Subcutaneous abdominal adipose tissue (tissue), 5 donors: ENCODE results near the gene SMCO1.
"Not testable (repeated sequence)": the region's sequence is repeated elsewhere in the genome, so short reads cannot be mapped to it uniquely, and the experiment has no call there.

ENCODE experiments used
- H3K27ac ChIP-seq: one replicate; pipeline ENCODE4 v1.7.0; 2013; ENCODE audit warnings: low read depth, mild to moderate bottlenecking, inconsistent platforms, low read length, moderate library complexity
- H3K27me3 ChIP-seq, 5 donors: one replicate each; pipeline ENCODE4 v1.7.0; 2013; ENCODE audit warnings: low read length in 5 of 5, inconsistent platforms in 1 of 5; ENCODE audit not compliant: control insufficient read depth in 5 of 5, insufficient read depth in 4 of 5
- H3K36me3 ChIP-seq, 5 donors: one replicate each; pipeline ENCODE4 v1.7.0; 2013; ENCODE audit warnings: low read length in 5 of 5; ENCODE audit not compliant: control insufficient read depth in 5 of 5, insufficient read depth in 5 of 5
- H3K4me1 ChIP-seq, 5 donors: one replicate each; pipeline ENCODE4 v1.7.0; 2013; ENCODE audit warnings: low read length in 5 of 5, mild to moderate bottlenecking in 3 of 5, moderate library complexity in 1 of 5; ENCODE audit not compliant: control insufficient read depth in 5 of 5, insufficient read depth in 5 of 5
- H3K4me3 ChIP-seq, 5 donors: one replicate each; pipeline ENCODE4 v1.7.0; 2013; ENCODE audit warnings: low read length in 5 of 5, low read depth in 1 of 5
- H3K9ac ChIP-seq, 5 donors: one replicate each; pipeline ENCODE4 v1.7.0; 2013; ENCODE audit warnings: low read length in 5 of 5, mild to moderate bottlenecking in 4 of 5, moderate library complexity in 3 of 5
- H3K9me3 ChIP-seq, 5 donors: one replicate each; pipeline ENCODE4 v1.7.0; 2013; ENCODE audit warnings: low read length in 5 of 5; ENCODE audit not compliant: control insufficient read depth in 5 of 5
- donor health status: healthy.
- donor health status: healthy.
- donor health status: healthy.
- donor health status: healthy.
- donor health status: healthy.

SMCO1 gene

GRCh38 chr3:196514913-196515621 lies at the start of gene SMCO1:
SMCO1 (minus strand) TSS chr3:196515346; CDS start chr3:196515209, 137 bp downstream.
- Histone ChIP-seq H3K36me3 (no peaks in the 10 kb centered on the region), H3K4me1 (no peaks in the 10 kb centered on the region), H3K27ac (no peak within 1 kb of the TSS), H3K9ac (no peak within 1 kb of the TSS), H3K27me3 (no peaks in the 10 kb centered on the region), H3K9me3 (peaks cover 4 to 24% (median 22%) of the 10 kb centered on the region in 5 donors), H3K4me3 (no peak within 1 kb of the TSS)

DNA sequence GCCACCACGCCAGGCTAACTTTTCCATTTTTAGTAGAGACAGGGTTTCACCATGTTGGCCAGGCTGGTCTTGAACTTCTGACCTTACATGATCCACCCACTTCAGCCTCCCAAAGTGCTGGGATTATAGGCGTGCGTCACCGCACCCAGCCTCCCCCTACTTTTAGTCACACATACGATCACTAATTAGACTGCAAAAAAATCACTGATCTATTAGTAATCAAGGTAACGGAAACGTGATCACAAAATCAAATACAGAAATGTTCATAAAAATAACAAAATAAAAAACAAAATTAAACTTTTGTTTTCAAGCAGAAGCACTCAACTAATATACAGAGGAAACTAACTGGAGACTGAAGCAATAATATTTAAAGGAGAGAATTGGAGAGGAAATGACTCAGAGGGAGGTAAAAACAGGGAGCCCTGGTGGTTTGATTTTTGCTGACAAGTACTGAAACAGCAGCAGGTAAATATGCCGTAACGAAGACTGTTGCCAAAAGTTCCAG lies 48.6 kb upstream of the SMCO1 start:
- Histone ChIP-seq H3K4me1 (peaks cover 0 to 12% (median 10%) of the 10 kb centered on the region in 5 donors), H3K36me3 (peaks cover 7 to 32% (median 13%) of the 10 kb centered on the region in 5 donors), H3K27me3 (no peaks in the 10 kb centered on the region), H3K9me3 (no peaks in the 10 kb centered on the region), H3K27ac (no peak overlapping the region), H3K9ac (no peak overlapping the region), H3K4me3 (no peak overlapping the region)

DNA sequence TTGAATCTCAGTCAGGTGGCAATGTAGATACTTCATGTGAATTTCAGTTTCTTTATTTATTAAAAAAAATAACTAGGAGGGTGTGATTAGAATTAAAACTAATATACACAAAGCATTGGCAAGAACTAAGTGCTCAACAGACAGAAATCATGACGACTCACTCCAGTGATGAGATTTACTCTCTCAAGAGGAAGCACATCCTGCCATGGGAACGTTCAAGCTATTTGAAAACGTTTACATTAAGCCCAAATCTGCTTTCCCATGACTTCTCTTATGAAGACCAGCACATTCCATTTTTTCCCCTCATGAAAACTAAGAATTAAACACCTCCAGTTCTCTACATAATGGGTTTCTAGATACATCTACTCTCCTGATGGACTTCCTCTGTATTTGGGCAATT lies 44.7 kb upstream of the SMCO1 start:
- H3K27me3 ChIP-seq = no peaks in the 10 kb centered on the region
- peaks cover 10 to 26% (median 13%) of the 10 kb centered on the region in 5 donors for H3K36me3 ChIP-seq
- H3K4me1 ChIP-seq = no peaks in the 10 kb centered on the region
- no peaks in the 10 kb centered on the region for H3K9me3 ChIP-seq
- H3K9ac ChIP-seq = no peak overlapping the region
- H3K27ac ChIP-seq = no peak overlapping the region
- H3K4me3 ChIP-seq = no peak overlapping the region

- Histone ChIP-seq H3K9ac (no peak overlapping the region), H3K4me1 (no peaks in the 10 kb centered on the region), H3K27ac (no peak overlapping the region), H3K27me3 (no peaks in the 10 kb centered on the region), H3K36me3 (peaks cover 11 to 35% (median 19%) of the 10 kb centered on the region in 5 donors), H3K9me3 (no peaks in the 10 kb centered on the region), H3K4me3 (no peak overlapping the region)
Measured at GRCh38 chr3:196558476-196558875, 43.3 kb upstream of the SMCO1 start.

GRCh38 chr3:196557236-196557635 lies 42.1 kb upstream of the SMCO1 start:
- Histone ChIP-seq H3K36me3 (peaks cover 11 to 40% (median 19%) of the 10 kb centered on the region in 5 donors), H3K27me3 (no peaks in the 10 kb centered on the region), H3K9me3 (no peaks in the 10 kb centered on the region), H3K4me3 (no peak overlapping the region), H3K4me1 (no peaks in the 10 kb centered on the region), H3K9ac (no peak overlapping the region), H3K27ac (no peak overlapping the region)

DNA sequence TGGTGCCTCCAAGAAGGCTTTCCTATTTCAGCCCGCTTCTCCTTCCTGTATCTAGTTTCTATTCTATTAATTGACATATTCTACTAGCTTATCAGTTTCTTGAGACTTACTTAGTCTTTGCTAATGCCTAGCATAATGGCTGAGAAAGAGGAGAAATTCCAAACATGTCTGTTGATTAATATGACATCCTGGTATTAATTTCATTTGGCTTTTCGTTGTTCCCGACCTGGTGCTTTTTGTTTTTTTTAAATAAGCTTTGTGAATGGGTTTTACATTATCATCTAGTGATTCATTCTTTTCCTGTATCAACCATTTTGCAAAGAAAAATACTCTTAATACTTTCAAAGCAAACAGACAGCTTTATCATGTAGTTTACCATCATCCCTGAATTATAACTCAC lies 40.1 kb upstream of the SMCO1 start:
- no peak overlapping the region for H3K9ac ChIP-seq
- no peaks in the 10 kb centered on the region for H3K9me3 ChIP-seq
- no peak overlapping the region for H3K4me3 ChIP-seq
- no peaks in the 10 kb centered on the region for H3K27me3 ChIP-seq
- no peak overlapping the region for H3K27ac ChIP-seq
- H3K4me1 ChIP-seq = no peaks in the 10 kb centered on the region
- H3K36me3 ChIP-seq = peaks cover 7 to 30% (median 13%) of the 10 kb centered on the region in 5 donors

GRCh38 chr3:196554205-196554604 lies 39.1 kb upstream of the SMCO1 start:
- no peak overlapping the region for H3K4me3 ChIP-seq

GRCh38 chr3:196553551-196553950 lies 38.4 kb upstream of the SMCO1 start:
- Histone ChIP-seq H3K4me3 (no peak overlapping the region), H3K9ac (no peak overlapping the region), H3K36me3 (peaks cover 0 to 14% (median 7%) of the 10 kb centered on the region in 5 donors), H3K9me3 (no peaks in the 10 kb centered on the region), H3K27me3 (no peaks in the 10 kb centered on the region), H3K27ac (no peak overlapping the region), H3K4me1 (no peaks in the 10 kb centered on the region)

More at GRCh38 chr3:196554205-196554604, 39.1 kb upstream of the SMCO1 start:
- Histone ChIP-seq H3K27ac (no peak overlapping the region), H3K27me3 (no peaks in the 10 kb centered on the region), H3K4me1 (no peaks in the 10 kb centered on the region), H3K36me3 (peaks cover 4 to 20% (median 9%) of the 10 kb centered on the region in 5 donors), H3K9ac (no peak overlapping the region), H3K9me3 (no peaks in the 10 kb centered on the region)

GRCh38 chr3:196552253-196552652 lies 37.1 kb upstream of the SMCO1 start:
- no peaks in the 10 kb centered on the region for H3K9me3 ChIP-seq
- no peak overlapping the region for H3K27ac ChIP-seq
- no peaks in the 10 kb centered on the region for H3K4me1 ChIP-seq
- peaks cover 0 to 14% (median 6%) of the 10 kb centered on the region in 5 donors for H3K36me3 ChIP-seq
- H3K4me3 ChIP-seq = no peak overlapping the region
- no peak overlapping the region for H3K9ac ChIP-seq
- H3K27me3 ChIP-seq = no peaks in the 10 kb centered on the region

- not testable (repeated sequence) for H3K4me1 ChIP-seq, H3K27me3 ChIP-seq, H3K9me3 ChIP-seq, H3K27ac ChIP-seq, H3K4me3 ChIP-seq, H3K9ac ChIP-seq
- peaks cover 0 to 14% (median 5%) of the 10 kb centered on the region in 5 donors for H3K36me3 ChIP-seq
Measured at GRCh38 chr3:196550172-196550571, 35.0 kb upstream of the SMCO1 start.
